ENCODE results near the gene PPP1R9A. TPM values are rescaled to one million over a fixed set of nuclear protein-coding genes. Genes with fewer than 3 reads are reported as not detected.

The PPP1R9A gene
- total RNA-seq, 4 donors from 2014 or later, result 4.7 to 23.9 (median 11.8) TPM

DNA sequence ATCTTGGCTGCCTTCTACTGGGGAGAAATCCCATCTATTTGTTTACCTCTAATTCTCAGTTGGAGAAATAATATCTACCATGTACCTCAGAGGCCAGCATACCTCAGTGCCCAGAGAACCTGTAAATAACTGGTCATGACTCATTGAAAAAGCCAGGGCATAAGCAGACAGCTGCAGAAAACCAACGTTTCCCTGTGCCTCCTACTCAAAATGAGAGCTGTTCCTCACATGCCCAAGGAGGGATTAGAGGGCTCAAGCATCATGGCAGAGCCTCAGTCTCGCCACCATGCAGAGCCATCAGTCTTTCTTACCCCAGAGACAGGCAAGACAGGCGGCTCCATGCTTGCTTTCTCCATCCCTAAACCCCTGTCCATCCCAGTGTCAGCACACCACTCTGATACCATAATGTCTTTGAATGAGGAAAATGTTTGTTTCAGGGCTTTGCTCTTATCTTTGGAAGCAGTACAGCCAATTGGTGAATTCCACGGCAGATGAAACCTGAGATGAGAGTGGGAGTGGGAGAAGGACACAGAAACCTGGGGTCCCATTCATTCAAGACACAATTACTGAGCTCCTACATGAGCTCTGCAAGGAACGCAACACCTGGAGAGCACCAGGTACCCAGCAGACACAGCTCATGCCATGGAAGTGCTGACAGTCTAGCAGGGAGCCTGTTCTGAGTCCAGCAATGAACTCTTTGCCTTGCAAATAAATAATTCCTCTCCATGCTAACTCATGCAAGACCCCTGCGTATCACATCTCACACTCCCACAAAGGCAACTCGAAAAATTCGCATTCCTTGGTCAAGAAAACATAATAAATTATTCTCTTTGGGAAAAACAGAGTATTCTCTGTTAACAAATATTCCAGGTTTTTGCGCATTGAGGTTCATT, 395.9 kb downstream of the PPP1R9A start:
- H3K27ac ChIP-seq, result no peak overlapping the region
- H3K4me1 ChIP-seq, result no peaks in the 10 kb centered on the region
- DNase-seq, result no peak
- no peaks in the 10 kb centered on the region for H3K27me3 ChIP-seq
- no peaks in the 10 kb centered on the region for H3K9me3 ChIP-seq
- TF ChIP-seq, protein P1, sequence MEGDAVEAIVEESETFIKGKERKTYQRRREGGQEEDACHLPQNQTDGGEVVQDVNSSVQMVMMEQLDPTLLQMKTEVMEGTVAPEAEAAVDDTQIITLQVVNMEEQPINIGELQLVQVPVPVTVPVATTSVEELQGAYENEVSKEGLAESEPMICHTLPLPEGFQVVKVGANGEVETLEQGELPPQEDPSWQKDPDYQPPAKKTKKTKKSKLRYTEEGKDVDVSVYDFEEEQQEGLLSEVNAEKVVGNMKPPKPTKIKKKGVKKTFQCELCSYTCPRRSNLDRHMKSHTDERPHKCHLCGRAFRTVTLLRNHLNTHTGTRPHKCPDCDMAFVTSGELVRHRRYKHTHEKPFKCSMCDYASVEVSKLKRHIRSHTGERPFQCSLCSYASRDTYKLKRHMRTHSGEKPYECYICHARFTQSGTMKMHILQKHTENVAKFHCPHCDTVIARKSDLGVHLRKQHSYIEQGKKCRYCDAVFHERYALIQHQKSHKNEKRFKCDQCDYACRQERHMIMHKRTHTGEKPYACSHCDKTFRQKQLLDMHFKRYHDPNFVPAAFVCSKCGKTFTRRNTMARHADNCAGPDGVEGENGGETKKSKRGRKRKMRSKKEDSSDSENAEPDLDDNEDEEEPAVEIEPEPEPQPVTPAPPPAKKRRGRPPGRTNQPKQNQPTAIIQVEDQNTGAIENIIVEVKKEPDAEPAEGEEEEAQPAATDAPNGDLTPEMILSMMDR (IDR thresholded peaks at IDR 0.05), result no peak
- no peak for TF ChIP-seq POLR2A (IDR thresholded peaks at IDR 0.05)
- no peak overlapping the region for H3K4me3 ChIP-seq
- no peaks in the 10 kb centered on the region for H3K36me3 ChIP-seq

DNA sequence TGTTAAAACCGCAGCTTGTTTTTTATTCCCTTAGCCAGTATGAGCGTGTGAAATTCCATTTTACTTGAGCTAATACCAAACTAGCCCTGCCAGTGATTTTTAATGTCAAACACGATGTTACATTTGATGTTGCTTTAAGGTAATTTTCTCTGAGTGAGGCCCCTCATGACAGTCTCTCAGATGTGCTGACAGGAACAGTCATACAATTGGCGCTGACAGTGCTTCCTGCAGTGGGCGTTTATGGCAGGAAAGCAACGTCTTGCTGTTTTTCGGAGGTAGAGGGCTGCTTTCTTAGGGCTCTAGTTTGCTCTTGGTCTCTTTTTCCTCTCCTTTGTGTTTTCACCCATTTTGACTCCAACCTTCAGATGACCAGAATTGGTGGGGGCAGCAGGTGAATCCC, 397.6 kb downstream of the PPP1R9A start:
- no peak for TF ChIP-seq POLR2A (IDR thresholded peaks at IDR 0.05)
- TF ChIP-seq, protein P1 (IDR thresholded peaks at IDR 0.05), result no peak
- H3K27ac ChIP-seq, result no peak overlapping the region
- no peak for DNase-seq
- H3K27me3 ChIP-seq, result no peaks in the 10 kb centered on the region
- no peaks in the 10 kb centered on the region for H3K9me3 ChIP-seq
- H3K4me3 ChIP-seq, result no peak overlapping the region
- H3K4me1 ChIP-seq, result no peaks in the 10 kb centered on the region
- no peaks in the 10 kb centered on the region for H3K36me3 ChIP-seq

DNA sequence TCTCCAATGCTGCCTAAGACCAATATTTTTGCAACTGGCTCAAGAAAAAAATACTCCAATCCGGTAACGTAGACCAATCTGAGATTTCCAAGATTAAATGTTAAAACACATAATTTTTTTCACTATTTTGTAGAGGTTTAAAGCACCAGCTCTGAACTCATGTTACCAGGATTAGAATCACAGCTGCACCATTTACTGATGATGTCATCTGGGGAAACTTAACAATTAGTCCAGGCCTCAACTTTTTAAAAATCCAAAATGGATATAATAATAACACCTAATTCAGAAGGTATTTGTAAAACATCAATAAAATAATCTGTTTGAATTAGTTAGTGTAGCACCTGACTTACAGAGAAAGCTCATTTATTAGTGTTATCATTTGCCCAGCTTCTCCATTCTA, 402.6 kb downstream of the PPP1R9A start:
- no peaks in the 10 kb centered on the region for H3K9me3 ChIP-seq

DNA sequence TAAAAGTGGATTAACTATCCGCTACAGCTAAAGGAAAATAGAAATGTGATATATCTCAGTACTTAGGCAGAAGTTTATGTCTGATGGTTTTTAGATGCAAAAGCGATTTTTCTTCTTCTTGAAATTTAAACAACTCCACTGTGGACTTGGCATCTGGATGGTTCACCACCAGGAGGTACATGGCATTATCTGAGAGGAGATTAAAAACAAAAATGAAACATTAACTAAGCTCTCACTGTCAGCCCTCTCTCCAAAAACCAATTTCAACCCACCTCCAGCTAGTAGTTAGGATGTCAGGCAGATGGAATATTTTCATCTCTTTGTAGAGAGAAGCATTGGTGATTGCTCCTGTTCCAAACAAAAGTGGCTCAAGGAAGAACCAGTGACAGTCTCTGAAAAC, 404.0 kb downstream of the PPP1R9A start:
- H3K4me1 ChIP-seq, result no peaks in the 10 kb centered on the region
- TF ChIP-seq POLR2A (IDR thresholded peaks at IDR 0.05), result no peak
- TF ChIP-seq, protein P1 (IDR thresholded peaks at IDR 0.05), result no peak
- H3K36me3 ChIP-seq, result no peaks in the 10 kb centered on the region
- H3K4me3 ChIP-seq, result no peak overlapping the region
- no peaks in the 10 kb centered on the region for H3K27me3 ChIP-seq
- H3K9me3 ChIP-seq, result no peaks in the 10 kb centered on the region
- no peak overlapping the region for H3K27ac ChIP-seq
- DNase-seq, result no peak

More for the DNA sequence above, 402.6 kb downstream of the PPP1R9A start:
- TF ChIP-seq POLR2A (IDR thresholded peaks at IDR 0.05), result no peak
- TF ChIP-seq, protein P1 (IDR thresholded peaks at IDR 0.05), result no peak
- H3K4me3 ChIP-seq, result no peak overlapping the region
- H3K36me3 ChIP-seq, result no peaks in the 10 kb centered on the region
- no peak for DNase-seq
- H3K27me3 ChIP-seq, result no peaks in the 10 kb centered on the region
- no peak overlapping the region for H3K27ac ChIP-seq
- no peaks in the 10 kb centered on the region for H3K4me1 ChIP-seq

DNA sequence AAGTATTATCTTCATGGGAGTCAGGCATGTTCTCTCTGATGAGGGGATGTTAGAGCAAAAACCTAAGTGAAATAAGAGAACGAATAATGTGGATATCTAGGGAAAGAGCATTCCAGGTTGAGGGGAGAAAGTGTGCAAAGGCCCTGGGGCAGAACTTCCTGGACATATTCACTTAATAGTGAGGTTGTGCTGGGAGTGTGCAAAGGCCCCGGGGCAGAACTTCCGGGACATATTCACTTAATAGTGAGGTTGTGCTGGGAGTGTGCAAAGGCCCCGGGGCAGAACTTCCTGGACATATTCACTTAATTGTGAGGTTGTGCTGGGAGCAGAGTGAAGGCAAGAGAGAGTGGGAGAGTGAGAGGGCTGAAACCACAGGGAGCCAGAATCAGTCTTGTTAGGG, 405.2 kb downstream of the PPP1R9A start:
- no peak for DNase-seq
- TF ChIP-seq POLR2A (IDR thresholded peaks at IDR 0.05), result no peak
- TF ChIP-seq, protein P1 (IDR thresholded peaks at IDR 0.05), result no peak

More for the DNA sequence above, 405.2 kb downstream of the PPP1R9A start:
- Histone ChIP-seq H3K27me3 (no peaks in the 10 kb centered on the region), H3K9me3 (no peaks in the 10 kb centered on the region), H3K4me1 (no peaks in the 10 kb centered on the region), H3K4me3 (no peak overlapping the region), H3K27ac (no peak overlapping the region), H3K36me3 (no peaks in the 10 kb centered on the region)

All from Peyer's patch (tissue), 4 donors.